PFSK-1 (cell line): ENCODE data around the gene COLEC12.

Source experiments
- REST ChIP-seq, 2 experiments: IDR thresholded peaks; 2 replicates each; pipeline versions ENCODE4 v1.6.1 to v1.8.0; 2011 to 2012; ENCODE audit warnings: low read depth in 2 of 2, low read length in 2 of 2, control low read depth in 1 of 2, inconsistent platforms in 1 of 2, mild to moderate bottlenecking in 1 of 2, moderate library complexity in 1 of 2; ENCODE audit not compliant: insufficient read depth in 1 of 2
- TAF1 ChIP-seq: IDR thresholded peaks from 2 replicates; pipeline ENCODE4 v1.6.1; 2012; ENCODE audit warnings: low read length, control low read depth, borderline replicate concordance; ENCODE audit not compliant: insufficient read depth

GRCh38 chr18:303607-304006 lies 196.9 kb downstream of the COLEC12 start:
- TF ChIP-seq TAF1 (no peak), REST (IDR thresholded peaks at IDR 0.05; ENCODE audit: insufficient read depth in 1 of 2, low read depth in 2 of 2, low read length in 2 of 2) (no peak)
